HepG2 (cell line): ENCODE data around the gene ACTRT2. TPM values are rescaled to one million over a fixed set of nuclear protein-coding genes. Genes with fewer than 3 reads are reported as not detected.

Experiments
- ATAC-seq: fragments of 200-7000 bp; cut with Tn5 transposase; 3 replicates; pipeline ENCODE4 v1.9.1; 2020; ENCODE audit warnings: mild to moderate bottlenecking, moderate library complexity
- BruUV-seq: library from RNA; stranded (reverse); fragments of 400-500 nt; replicated peaks from 2 replicates; lab custom pipeline; 2021; lab: Mats Ljungman, UMichigan
- CTCF ChIA-PET: fragments of 300-600 bp; formaldehyde crosslinking; extraction: SDS; loops from one replicate; lab custom pipeline; 2021; ENCODE audit warnings: low total read pairs, inconsistent platforms, low intra/inter-chr PET ratio; lab: Yijun Ruan, JAX
- POLR2A ChIA-PET: fragments of 350-600 bp; sonication (Branson Sonifier 250); formaldehyde crosslinking; loops from one replicate; lab custom pipeline; 2020; ENCODE audit warnings: antibody characterized with exemption, inconsistent platforms; lab: Yijun Ruan, JAX
- DNase-seq: peaks from one replicate; pipeline ENCODE4 v3.0.0-alpha.2; 2015; ENCODE audit warnings: low spot score
- FAIRE-seq: peaks from 3 replicates; lab custom pipeline; 2011; peaks lifted over from hg19 to GRCh38; lab: Jason Lieb, UNC
- H2AFZ ChIP-seq: one replicate; pipeline ENCODE4 v1.6.1; 2011; ENCODE audit warnings: low read length, inconsistent platforms
- H3K27ac ChIP-seq: fragments of 300-600 bp; 3 replicates; pipeline ENCODE4 v1.8.0; 2011; ENCODE audit warnings: mixed run types, mild to moderate bottlenecking, mixed read lengths, low read length, inconsistent platforms; ENCODE audit not compliant: insufficient read depth; ENCODE audit errors: extremely low read length
- H3K27me3 ChIP-seq, 2 experiments: fragments of 200-600 bp in 1 of 2; 2 replicates in 1 of 2; 3 replicates in 1 of 2; pipeline versions ENCODE4 v1.6.0 to v1.8.0; 2011; ENCODE audit warnings: low read length in 2 of 2, mild to moderate bottlenecking in 2 of 2, moderate library complexity in 2 of 2, inconsistent platforms in 1 of 2; ENCODE audit not compliant: insufficient read depth in 2 of 2, control insufficient read depth in 1 of 2
- H3K36me3 ChIP-seq, 2 experiments: fragments of 200-600 bp in 1 of 2; replicated peaks in 1 of 2; 2 replicates in 1 of 2; 3 replicates in 1 of 2; pipeline versions ENCODE4 v1.5.1 to v1.8.0; 2011; ENCODE audit warnings: low read length in 2 of 2, inconsistent platforms in 1 of 2; ENCODE audit not compliant: insufficient read depth in 2 of 2, control insufficient read depth in 1 of 2
- H3K4me1 ChIP-seq: 2 replicates; pipeline ENCODE4 v1.5.1; 2012; ENCODE audit warnings: low read length, inconsistent platforms; ENCODE audit not compliant: insufficient read depth
- H3K4me2 ChIP-seq: 2 replicates; pipeline ENCODE4 v1.6.0; 2011; ENCODE audit warnings: low read depth, low read length, inconsistent platforms
- H3K4me3 ChIP-seq, 3 experiments: fragments of 200-600 bp in 1 of 3; sonication (generic), shearing (Covaris generic) in 1 of 3; replicated peaks in 1 of 3; 2 replicates each; pipeline ENCODE4 v1.5.1; 2011 to 2016; ENCODE audit warnings: low read length in 3 of 3, inconsistent platforms in 2 of 3, low read depth in 2 of 3, mild to moderate bottlenecking in 2 of 3, control low read depth in 1 of 3, mixed read lengths in 1 of 3; ENCODE audit not compliant: insufficient read depth in 1 of 3
- H3K79me2 ChIP-seq: one replicate; pipeline ENCODE4 v1.6.1; 2011; ENCODE audit warnings: low read length, inconsistent platforms; ENCODE audit not compliant: insufficient read depth
- H3K9ac ChIP-seq: 2 replicates; pipeline ENCODE4 v1.6.0; 2011; ENCODE audit warnings: mild to moderate bottlenecking, low read depth, low read length, inconsistent platforms; ENCODE audit not compliant: insufficient read depth
- H3K9me3 ChIP-seq: 2 replicates; pipeline ENCODE4 v1.5.1; 2012; ENCODE audit warnings: mild to moderate bottlenecking, low read length
- H4K20me1 ChIP-seq: 2 replicates; pipeline ENCODE4 v1.6.0; 2011; ENCODE audit warnings: inconsistent platforms, mild to moderate bottlenecking, low read length, moderate library complexity; ENCODE audit not compliant: insufficient read depth
- AKAP8 ChIP-seq: sonication (generic); formaldehyde crosslinking; IDR thresholded peaks from 2 replicates; pipeline ENCODE4 v1.5.1; 2020; ENCODE audit warnings: mild to moderate bottlenecking, missing genetic modification reagents
- ARHGAP35 ChIP-seq: sonication (generic); formaldehyde crosslinking; IDR thresholded peaks from 2 replicates; pipeline ENCODE4 v1.9.0; 2022; ENCODE audit warnings: mild to moderate bottlenecking, inconsistent platforms, moderate library complexity, missing genetic modification reagents, borderline replicate concordance
- CEBPB ChIP-seq: IDR thresholded peaks from 2 replicates; pipeline ENCODE4 v1.6.1; 2011; ENCODE audit warnings: low read depth, low read length, improper control_type of control experiment, borderline replicate concordance
- DMAP1 ChIP-seq: IDR thresholded peaks from 2 replicates; pipeline ENCODE4 v1.6.1; 2016
- EHMT2 ChIP-seq: fragments of 200-600 bp; sonication (generic); IDR thresholded peaks from 2 replicates; pipeline ENCODE4 v1.7.0; 2017; ENCODE audit warnings: antibody characterized with exemption, low read depth, low read length, borderline replicate concordance
- ERF ChIP-seq: IDR thresholded peaks from 2 replicates; pipeline ENCODE4 v1.6.1; 2018; ENCODE audit warnings: missing biosample characterization, missing genetic modification reagents
- FOXK2 ChIP-seq: fragments of 450-650 bp; IDR thresholded peaks from 2 replicates; pipeline ENCODE4 v1.6.1; 2016
- HDAC2 ChIP-seq: sonication (generic); formaldehyde crosslinking; IDR thresholded peaks from 2 replicates; pipeline ENCODE4 v1.4.0; 2020; ENCODE audit warnings: missing genetic modification reagents
- JARID2 ChIP-seq: sonication (generic); formaldehyde crosslinking; IDR thresholded peaks from 2 replicates; pipeline ENCODE4 v1.8.1; 2023; ENCODE audit warnings: missing genetic modification reagents, inconsistent platforms; ENCODE audit not compliant: insufficient replicate concordance
- KDM5A ChIP-seq: fragments of 200-600 bp; sonication (generic); IDR thresholded peaks from 2 replicates; pipeline ENCODE4 v1.7.0; 2018; ENCODE audit warnings: antibody characterized with exemption, mild to moderate bottlenecking, low read length, borderline replicate concordance
- MXD4 ChIP-seq: IDR thresholded peaks from 2 replicates; pipeline ENCODE4 v1.6.1; 2016; ENCODE audit warnings: mild to moderate bottlenecking, missing biosample characterization, missing genetic modification reagents
- PAX8 ChIP-seq: sonication (generic); formaldehyde crosslinking; IDR thresholded peaks from 2 replicates; pipeline ENCODE4 v1.8.0; 2022; ENCODE audit warnings: mild to moderate bottlenecking, missing genetic modification reagents, borderline replicate concordance
- PLRG1 ChIP-seq: fragments of 450-650 bp; conservative IDR thresholded peaks from 2 replicates; pipeline ENCODE4 v1.6.1; 2016
- PPARG ChIP-seq: conservative IDR thresholded peaks from 2 replicates; pipeline ENCODE4 v1.6.1; 2016; ENCODE audit warnings: missing biosample characterization, missing genetic modification reagents
- PRMT3 ChIP-seq: sonication (generic); formaldehyde crosslinking; IDR thresholded peaks from 2 replicates; pipeline ENCODE4 v1.8.1; 2022; ENCODE audit warnings: low read depth, mild to moderate bottlenecking, moderate library complexity, missing genetic modification reagents, borderline replicate concordance
- TOPORS ChIP-seq: sonication (generic); formaldehyde crosslinking; IDR thresholded peaks from 2 replicates; pipeline ENCODE4 v1.8.0; 2023; ENCODE audit warnings: mild to moderate bottlenecking, missing genetic modification reagents
- ZNF383 ChIP-seq: sonication (generic); formaldehyde crosslinking; IDR thresholded peaks from 2 replicates; pipeline ENCODE4 v1.4.0; 2020; ENCODE audit warnings: missing genetic modification reagents, mild to moderate bottlenecking, borderline replicate concordance
- WGBS: methylation state at CpG from one replicate; pipeline ENCODE4 v1.1.6; 2017; ENCODE audit warnings: low lambda C conversion rate; 5-methylcytosine and 5-hydroxymethylcytosine counted together
- in situ Hi-C: cut with HindIII; loops from 2 replicates; pipeline ENCODE4 v1.10.0; 2017; ENCODE audit warnings: low pct_unique_long_range_greater_than_20kb; ENCODE audit not compliant: extremely low pct_ligation_motif_present
- intact Hi-C: fragments of 100-400 bp; cut with micrococcal nuclease; formaldehyde crosslinking; loops from one replicate; pipeline ENCODE4 v1.10.0; 2022; ENCODE audit not compliant: unreplicated experiment
- polyA plus RNA-seq, 8 experiments: library from polyadenylated mRNA; depleted of rRNA in 3 of 8; stranded (reverse) in 7 of 8; unstranded in 1 of 8; fragments of >200 nt; fragmentation: Illumina TruSeq in 4 of 8; extraction: Trizol in 4 of 8; gene quantifications; 2 replicates each; pipeline versions ENCODE4 v1.2.1 to v1.2.3, GENCODE V29; 2011 to 2016; ENCODE audit warnings: low read depth in 4 of 8, missing spikeins in 1 of 8, mixed read lengths in 1 of 8; ENCODE audit not compliant: insufficient read depth in 1 of 8
- total RNA-seq, 5 experiments: library from RNA; depleted of rRNA; stranded (reverse); fragments of >200 nt; fragmentation: Illumina TruSeq; extraction: Trizol; gene quantifications; 2 replicates each; pipeline ENCODE4 v1.2.3, GENCODE V29; 2016; ENCODE audit warnings: low read depth in 1 of 5
- TF ChIP-seq, protein P1 (sequence below), 2 experiments: sonication (generic) in 1 of 2; formaldehyde crosslinking in 1 of 2; IDR thresholded peaks; 2 replicates each; pipeline versions ENCODE4 v1.6.1 to v1.9.0; 2014 to 2022; ENCODE audit warnings: antibody characterized with exemption in 1 of 2, borderline replicate concordance in 1 of 2, inconsistent platforms in 1 of 2, low read depth in 1 of 2, missing genetic modification reagents in 1 of 2
- TF ChIP-seq, protein P2 (sequence below): sonication (generic); formaldehyde crosslinking; IDR thresholded peaks from 2 replicates; pipeline ENCODE4 v1.8.0; 2022; ENCODE audit warnings: missing genetic modification reagents, low read depth, mild to moderate bottlenecking, borderline replicate concordance

Gene ACTRT2
- total and polyA plus RNA-seq, 2 of the 13 experiments (the other 11 are each of a cell fraction or from before 2014, with no cell fraction given), result not detected

DNA sequence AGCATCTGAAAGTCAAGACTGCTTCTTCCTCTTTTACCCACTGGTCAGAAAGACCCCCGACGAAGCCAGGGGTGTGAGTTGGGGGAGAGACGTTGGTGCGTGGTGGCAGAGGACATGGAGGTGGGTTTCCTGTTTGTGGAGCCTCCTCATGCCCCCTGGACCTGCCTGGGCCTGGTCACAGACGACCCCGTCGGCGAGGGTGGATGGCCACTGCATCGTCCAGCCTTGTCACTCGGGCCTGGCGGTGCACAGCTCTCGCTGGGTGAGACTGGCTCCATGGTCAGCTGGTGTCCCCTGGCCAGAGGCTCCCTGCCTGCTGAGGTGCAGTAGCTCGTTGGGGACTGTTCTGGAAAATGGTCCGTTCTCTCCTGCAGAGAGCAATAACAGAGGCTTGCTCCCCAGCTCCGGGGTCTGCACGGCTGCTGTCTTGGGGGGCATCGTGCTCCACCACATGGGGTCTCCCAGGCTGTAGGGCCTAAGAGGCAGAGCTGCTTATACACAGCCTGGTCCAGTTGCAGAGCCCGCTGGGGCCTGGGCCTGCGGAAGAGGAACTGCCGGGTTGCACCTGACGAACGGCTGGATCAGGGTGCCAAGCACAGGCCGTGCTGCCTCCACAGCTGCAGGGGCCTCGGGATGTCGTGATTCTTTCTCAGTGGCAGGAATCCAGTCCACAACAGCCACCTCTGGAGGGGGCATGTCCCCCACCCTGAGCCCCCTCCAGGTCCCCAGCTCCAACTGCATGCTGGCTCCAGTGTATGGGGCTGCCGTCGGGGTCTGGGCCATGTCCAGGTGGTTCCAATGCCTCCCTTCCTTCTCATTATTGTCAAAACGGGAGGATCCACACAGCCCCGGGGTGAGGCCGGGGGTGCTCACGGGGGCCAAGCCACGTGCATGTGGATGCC is 18.0 kb upstream of the ACTRT2 start (continued):
- TF ChIP-seq JARID2 (no peak), ARHGAP35 (no peak), MXD4 (CRISPR knock-in tag) (no peak), TOPORS (no peak)
- TF ChIP-seq, protein P1, sequence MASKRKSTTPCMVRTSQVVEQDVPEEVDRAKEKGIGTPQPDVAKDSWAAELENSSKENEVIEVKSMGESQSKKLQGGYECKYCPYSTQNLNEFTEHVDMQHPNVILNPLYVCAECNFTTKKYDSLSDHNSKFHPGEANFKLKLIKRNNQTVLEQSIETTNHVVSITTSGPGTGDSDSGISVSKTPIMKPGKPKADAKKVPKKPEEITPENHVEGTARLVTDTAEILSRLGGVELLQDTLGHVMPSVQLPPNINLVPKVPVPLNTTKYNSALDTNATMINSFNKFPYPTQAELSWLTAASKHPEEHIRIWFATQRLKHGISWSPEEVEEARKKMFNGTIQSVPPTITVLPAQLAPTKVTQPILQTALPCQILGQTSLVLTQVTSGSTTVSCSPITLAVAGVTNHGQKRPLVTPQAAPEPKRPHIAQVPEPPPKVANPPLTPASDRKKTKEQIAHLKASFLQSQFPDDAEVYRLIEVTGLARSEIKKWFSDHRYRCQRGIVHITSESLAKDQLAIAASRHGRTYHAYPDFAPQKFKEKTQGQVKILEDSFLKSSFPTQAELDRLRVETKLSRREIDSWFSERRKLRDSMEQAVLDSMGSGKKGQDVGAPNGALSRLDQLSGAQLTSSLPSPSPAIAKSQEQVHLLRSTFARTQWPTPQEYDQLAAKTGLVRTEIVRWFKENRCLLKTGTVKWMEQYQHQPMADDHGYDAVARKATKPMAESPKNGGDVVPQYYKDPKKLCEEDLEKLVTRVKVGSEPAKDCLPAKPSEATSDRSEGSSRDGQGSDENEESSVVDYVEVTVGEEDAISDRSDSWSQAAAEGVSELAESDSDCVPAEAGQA (IDR thresholded peaks at IDR 0.05; ENCODE audit: low read depth), result no peak
- TF ChIP-seq, protein P1 (CRISPR knock-in tag; IDR thresholded peaks at IDR 0.05; ENCODE audit: borderline replicate concordance), result no peak

DNA sequence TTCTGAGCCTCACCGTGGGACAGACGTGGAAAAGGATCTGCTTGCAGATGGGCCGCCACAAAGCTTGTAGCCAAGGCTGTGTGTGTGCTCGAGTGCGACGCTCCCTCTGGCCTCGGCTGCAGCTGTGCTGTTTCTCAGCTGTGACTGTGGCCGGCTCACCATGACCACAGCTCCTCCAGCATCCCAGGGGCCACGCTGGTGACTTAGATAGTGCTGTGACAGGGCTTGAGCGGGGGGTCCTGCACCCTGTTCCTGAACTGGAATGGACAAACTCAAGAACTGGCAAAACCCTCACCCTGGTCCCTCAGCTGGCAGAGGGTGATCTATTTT is 17.4 kb upstream of the ACTRT2 start:
- DNase-seq, result no peak
- FAIRE-seq, result no peak
- Histone ChIP-seq H3K9ac (no peak overlapping the region), H3K79me2 (no peaks in the 10 kb centered on the region), H3K4me3 (no peak overlapping the region), H4K20me1 (no peaks in the 10 kb centered on the region), H3K4me1 (no peaks in the 10 kb centered on the region), H3K36me3 (no peaks in the 10 kb centered on the region), H3K9me3 (peaks cover 23% of the 10 kb centered on the region), H3K4me2 (no peak overlapping the region), H2AFZ (no peak overlapping the region), H3K27me3 (peaks cover 3 to 63% of the 10 kb centered on the region in 2 experiments; a peak in 3 of 5 replicates), H3K27ac (no peak overlapping the region)
- intact Hi-C loops, result no loop called here
- ChIA-PET POLR2A (no interaction called here), CTCF (no interaction called here)
- 17% methylated on average over 1 of the region's 10 CpGs for WGBS
- BruUV-seq, result no TSS peak
- in situ Hi-C loops, result no loop called here
- ATAC-seq, result no peak
- TF ChIP-seq EHMT2 (no peak), KDM5A (no peak), ZNF383 (CRISPR knock-in tag) (no peak), PAX8 (CRISPR knock-in tag) (no peak), PLRG1 (no peak), CEBPB (no peak), AKAP8 (CRISPR knock-in tag) (no peak), FOXK2 (no peak), DMAP1 (CRISPR knock-in tag) (no peak), PRMT3 (CRISPR knock-in tag) (no peak), PPARG (CRISPR knock-in tag) (no peak), HDAC2 (CRISPR knock-in tag) (no peak), ERF (CRISPR knock-in tag) (no peak)
- TF ChIP-seq, protein P2, sequence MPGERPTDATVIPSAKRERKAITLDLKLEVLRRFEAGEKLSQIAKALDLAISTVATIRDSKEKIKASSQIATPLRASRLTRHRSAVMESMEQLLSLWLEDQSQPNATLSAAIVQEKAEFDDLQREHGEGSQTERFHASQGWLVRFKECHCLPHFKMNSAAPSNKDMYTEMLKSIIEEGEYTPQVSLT (CRISPR knock-in tag), result no peak
